SK-N-MC (cell line): ENCODE data around the gene MEGF8.

Experiments
- EZH2 ChIP-seq: fragments of 200-600 bp; sonication (generic); IDR thresholded peaks from one replicate; pipeline ENCODE4 v1.6.1; 2017; ENCODE audit warnings: antibody characterized with exemption
- FOXP2 ChIP-seq: optimal IDR thresholded peaks from 2 replicates; pipeline ENCODE3; 2011; ENCODE audit warnings: mild to moderate bottlenecking, moderate library complexity; ENCODE audit not compliant: insufficient read depth; ENCODE audit errors: extremely low read length, control extremely low read depth
- POLR2AphosphoS5 ChIP-seq: IDR thresholded peaks from 2 replicates; pipeline ENCODE4 v1.6.1; 2012; ENCODE audit warnings: mild to moderate bottlenecking, low read depth, low read length, borderline replicate concordance

DNA sequence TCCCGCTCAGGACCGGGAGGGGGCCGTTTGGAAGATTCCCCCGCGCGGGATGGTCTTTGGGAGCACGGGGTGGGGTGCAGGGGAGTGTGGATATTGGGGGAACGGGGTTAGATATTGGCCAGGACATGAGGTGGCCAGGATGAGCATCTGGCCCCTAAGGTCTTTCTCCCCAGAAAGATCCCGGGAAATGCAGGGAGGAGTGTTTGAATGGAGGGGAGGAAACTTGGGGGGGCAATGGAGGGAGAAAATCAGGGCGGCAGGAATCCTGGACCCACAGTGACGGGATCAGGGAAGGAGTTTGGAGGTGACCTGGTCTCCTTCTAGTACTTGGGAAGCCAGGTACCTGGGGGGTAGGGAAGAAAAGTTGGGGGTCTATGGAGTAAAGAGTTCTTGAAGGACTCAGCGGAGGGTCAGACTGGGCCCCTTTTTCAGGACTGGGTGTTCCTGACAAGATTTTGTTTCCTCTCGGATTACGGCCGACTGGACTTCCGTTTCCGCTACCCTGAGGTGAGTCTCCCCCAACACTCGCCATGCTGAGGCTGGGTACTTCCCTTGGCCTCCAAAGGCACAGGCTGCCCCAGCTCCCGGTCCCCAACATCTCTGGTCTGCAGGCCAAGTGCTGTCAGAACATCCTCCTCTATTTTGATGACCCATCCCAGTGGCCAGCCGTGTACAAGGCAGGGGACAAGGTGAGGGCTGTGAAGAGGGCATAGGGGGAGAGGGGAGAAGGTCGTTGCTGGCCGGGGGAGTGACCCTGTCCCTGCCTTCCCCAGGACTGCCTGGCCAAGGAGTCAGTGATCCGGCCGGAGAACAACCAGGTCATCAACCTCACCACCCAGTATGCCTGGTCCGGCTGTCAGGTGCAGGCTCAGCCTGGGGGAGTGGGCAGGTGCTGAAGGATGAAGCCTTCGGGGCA lies 11.3 kb upstream of the MEGF8 start:
- no peak for TF ChIP-seq POLR2AphosphoS5
- no peak for TF ChIP-seq EZH2
- TF ChIP-seq FOXP2: no peak
